HL-60 (cell line): Measurements from ENCODE around the gene DHCR24.

Experiments used
- POLR2AphosphoS5 ChIP-seq: IDR thresholded peaks from 2 replicates; pipeline ENCODE4 v1.6.1; 2012; ENCODE audit warnings: low read depth
- SPI1 ChIP-seq: IDR thresholded peaks from 2 replicates; pipeline ENCODE4 v1.6.1; 2012; ENCODE audit warnings: low read depth, mild to moderate bottlenecking, borderline replicate concordance
- TF ChIP-seq, protein P1 (sequence below): IDR thresholded peaks from one replicate; pipeline ENCODE4 v1.5.1; 2011; ENCODE audit warnings: low read length, control low read depth, inconsistent platforms; ENCODE audit not compliant: insufficient read depth
- TF ChIP-seq, protein P2 (sequence below): IDR thresholded peaks from 2 replicates; pipeline ENCODE4 v1.6.1; 2012; ENCODE audit warnings: low read depth; ENCODE audit not compliant: insufficient replicate concordance

- TF ChIP-seq, protein P1, sequence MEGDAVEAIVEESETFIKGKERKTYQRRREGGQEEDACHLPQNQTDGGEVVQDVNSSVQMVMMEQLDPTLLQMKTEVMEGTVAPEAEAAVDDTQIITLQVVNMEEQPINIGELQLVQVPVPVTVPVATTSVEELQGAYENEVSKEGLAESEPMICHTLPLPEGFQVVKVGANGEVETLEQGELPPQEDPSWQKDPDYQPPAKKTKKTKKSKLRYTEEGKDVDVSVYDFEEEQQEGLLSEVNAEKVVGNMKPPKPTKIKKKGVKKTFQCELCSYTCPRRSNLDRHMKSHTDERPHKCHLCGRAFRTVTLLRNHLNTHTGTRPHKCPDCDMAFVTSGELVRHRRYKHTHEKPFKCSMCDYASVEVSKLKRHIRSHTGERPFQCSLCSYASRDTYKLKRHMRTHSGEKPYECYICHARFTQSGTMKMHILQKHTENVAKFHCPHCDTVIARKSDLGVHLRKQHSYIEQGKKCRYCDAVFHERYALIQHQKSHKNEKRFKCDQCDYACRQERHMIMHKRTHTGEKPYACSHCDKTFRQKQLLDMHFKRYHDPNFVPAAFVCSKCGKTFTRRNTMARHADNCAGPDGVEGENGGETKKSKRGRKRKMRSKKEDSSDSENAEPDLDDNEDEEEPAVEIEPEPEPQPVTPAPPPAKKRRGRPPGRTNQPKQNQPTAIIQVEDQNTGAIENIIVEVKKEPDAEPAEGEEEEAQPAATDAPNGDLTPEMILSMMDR, result no peak
- TF ChIP-seq SPI1 (no peak), POLR2AphosphoS5 (no peak)
- TF ChIP-seq, protein P2, sequence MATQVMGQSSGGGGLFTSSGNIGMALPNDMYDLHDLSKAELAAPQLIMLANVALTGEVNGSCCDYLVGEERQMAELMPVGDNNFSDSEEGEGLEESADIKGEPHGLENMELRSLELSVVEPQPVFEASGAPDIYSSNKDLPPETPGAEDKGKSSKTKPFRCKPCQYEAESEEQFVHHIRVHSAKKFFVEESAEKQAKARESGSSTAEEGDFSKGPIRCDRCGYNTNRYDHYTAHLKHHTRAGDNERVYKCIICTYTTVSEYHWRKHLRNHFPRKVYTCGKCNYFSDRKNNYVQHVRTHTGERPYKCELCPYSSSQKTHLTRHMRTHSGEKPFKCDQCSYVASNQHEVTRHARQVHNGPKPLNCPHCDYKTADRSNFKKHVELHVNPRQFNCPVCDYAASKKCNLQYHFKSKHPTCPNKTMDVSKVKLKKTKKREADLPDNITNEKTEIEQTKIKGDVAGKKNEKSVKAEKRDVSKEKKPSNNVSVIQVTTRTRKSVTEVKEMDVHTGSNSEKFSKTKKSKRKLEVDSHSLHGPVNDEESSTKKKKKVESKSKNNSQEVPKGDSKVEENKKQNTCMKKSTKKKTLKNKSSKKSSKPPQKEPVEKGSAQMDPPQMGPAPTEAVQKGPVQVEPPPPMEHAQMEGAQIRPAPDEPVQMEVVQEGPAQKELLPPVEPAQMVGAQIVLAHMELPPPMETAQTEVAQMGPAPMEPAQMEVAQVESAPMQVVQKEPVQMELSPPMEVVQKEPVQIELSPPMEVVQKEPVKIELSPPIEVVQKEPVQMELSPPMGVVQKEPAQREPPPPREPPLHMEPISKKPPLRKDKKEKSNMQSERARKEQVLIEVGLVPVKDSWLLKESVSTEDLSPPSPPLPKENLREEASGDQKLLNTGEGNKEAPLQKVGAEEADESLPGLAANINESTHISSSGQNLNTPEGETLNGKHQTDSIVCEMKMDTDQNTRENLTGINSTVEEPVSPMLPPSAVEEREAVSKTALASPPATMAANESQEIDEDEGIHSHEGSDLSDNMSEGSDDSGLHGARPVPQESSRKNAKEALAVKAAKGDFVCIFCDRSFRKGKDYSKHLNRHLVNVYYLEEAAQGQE, result no peak
These were observed 40.7 kb upstream of the DHCR24 start for GRCh38 chr1:54927472-54928240.
